Left renal pelvis (tissue), 4 donors: ENCODE results near the gene ALG14. TPM values are rescaled to one million over a fixed set of nuclear protein-coding genes. Genes with fewer than 3 reads are reported as not detected.
"Not testable (repeated sequence)": the region's sequence is repeated elsewhere in the genome, so short reads cannot be mapped to it uniquely, and the experiment has no call there.

Source experiments
- DNase-seq, 4 donors: peaks; one replicate each; pipeline ENCODE4 v3.0.0-alpha.2; 2013; ENCODE audit warnings: low read depth in 4 of 4, low spot score in 3 of 4
- polyA plus RNA-seq, 4 donors: library from polyadenylated mRNA; unstranded; fragments of 120-200 nt; gene quantifications; one replicate each; pipeline ENCODE4 v1.2.1, GENCODE V29; 2013; ENCODE audit not compliant: insufficient read length in 4 of 4

Gene ALG14
- polyA plus RNA-seq, 4 donors, result 11.0 to 18.1 (median 13.3) TPM

DNA sequence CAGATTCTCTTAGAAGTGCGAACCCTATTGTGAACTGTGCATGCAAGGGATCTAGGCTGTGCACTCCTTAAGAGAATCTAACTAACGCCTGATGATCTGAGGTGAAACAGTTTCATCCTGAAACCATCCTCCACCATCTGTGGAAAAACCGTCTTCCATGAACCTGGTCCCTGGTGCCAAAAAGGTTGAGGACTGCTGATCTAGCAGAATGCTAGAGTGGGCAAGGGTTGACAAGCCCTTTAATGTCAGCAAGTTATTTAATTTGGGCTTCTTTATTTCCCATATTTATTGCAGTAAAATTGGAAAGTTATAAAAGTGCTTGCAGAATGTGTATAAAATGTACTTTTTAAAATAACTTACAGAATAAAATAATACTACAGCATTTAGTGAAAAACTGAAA, 26.4 kb downstream of the ALG14 start:
- DNase-seq, result no peak

DNA sequence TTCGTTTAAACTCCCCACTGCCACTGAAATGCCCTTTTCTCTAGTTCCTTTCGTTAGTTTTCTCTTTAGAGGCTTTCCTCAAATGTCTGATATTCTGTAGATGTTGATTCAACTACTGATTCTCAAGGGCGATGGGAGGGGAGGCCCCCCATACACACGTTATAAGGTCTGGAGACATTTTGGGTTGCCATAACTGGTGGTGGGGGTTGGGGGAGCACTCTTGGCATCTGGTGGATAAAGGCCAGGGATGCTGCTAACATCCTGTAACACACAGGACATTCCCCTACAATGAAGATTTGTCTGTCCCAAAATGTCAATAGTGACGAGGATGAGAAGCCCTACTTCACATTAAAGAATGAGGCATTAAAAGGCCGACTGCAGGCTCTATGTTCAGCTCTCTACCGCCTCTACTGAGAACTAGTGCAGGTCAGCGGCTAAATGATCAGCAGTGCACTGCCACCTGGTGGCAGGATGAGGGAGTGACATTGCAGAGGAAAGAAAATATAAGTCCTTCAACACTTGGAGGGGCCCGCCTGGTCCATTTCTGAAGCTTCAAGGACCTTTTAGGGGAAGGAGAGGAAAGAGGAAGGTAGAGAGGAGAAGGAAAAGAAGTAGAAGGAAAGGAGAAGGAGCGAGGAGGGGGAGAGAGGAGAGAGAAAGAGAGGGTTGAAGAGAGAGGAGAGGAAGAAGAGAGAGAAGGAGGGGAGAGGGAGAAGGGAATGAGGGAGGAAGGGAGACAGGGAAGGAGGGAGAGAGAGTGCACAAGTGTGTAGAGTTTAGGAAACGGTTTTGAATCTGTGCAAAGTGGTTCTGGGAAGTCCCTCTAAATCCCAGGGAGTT, 29.4 kb downstream of the ALG14 start:
- peak; percentile 66 to 78 (median 70) for DNase-seq

DNA sequence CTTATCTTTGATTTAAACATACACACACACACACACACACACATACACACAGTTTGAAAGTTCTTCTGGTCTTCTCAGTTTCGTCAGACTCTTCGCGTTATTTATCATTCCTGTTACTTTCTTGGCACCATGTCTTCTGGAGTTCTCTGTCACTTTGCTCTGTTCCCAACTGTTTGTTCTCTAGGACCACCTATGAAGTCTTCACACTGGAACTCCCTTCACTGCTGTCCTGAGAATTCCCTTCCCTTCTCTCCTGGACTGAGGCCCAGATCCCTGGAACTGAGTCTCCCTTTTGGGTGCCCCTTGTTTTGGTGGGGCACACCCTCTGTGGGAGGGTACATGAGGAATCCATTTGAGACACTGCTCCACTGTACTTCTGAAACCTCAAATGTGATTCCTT, 30.5 kb downstream of the ALG14 start:
- DNase-seq, result no peak

DNA sequence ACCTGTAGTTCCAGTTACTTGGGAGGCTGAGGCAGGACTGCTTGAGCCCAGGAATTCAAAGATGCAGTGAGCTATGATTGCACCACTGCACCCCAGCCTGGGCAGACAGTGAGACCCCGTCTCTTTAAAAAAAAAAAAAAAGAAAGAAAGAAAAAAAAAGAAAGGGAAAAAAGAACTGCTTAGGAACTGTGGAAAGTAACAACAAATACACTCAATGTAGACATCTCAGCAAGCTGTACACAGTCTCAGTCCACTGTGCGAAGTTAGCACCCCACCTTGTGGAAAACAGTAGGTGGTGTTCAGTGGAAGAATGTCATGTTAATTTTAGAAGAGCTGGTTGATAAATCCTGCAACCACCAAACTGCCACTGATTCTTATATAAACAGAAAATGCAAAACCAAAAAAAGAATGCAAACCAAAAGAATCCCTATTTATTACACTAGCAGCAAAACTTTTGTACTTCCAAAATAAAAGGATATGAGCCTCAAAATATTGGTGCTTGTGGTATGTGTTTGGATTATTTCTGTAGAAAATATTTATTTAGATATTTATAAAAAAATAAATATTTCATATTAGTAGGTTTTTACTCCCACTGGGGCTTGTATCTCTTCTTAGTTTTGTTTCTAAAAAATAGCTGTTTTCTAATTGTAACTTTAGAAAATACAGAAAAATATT, 31.1 kb downstream of the ALG14 start:
- peak; percentile 51 to 73 (median 56) for DNase-seq

DNA sequence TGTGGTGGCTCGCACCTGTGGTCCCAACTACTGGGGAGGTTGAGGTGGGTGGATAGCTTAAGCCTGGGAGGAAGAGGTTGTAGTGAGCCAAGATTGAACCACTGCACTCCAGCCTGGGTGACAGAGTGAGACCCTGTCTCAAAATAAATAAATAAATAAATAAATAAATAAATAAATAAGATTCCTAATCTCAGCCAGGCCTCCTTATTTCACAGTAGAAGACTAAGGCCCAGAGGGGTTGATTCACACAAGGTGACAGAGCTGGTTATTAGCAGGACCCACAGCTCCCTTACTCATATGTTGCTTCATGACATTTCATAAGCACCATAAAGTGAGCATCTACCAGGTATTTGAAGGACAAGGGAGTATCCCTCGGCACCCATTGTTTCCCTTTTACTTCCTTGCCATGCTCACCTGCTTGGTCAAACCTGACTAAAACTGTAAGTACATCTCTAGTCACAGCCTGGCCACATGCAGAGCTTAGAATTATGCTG, 32.7 kb downstream of the ALG14 start:
- DNase-seq, result no peak

DNA sequence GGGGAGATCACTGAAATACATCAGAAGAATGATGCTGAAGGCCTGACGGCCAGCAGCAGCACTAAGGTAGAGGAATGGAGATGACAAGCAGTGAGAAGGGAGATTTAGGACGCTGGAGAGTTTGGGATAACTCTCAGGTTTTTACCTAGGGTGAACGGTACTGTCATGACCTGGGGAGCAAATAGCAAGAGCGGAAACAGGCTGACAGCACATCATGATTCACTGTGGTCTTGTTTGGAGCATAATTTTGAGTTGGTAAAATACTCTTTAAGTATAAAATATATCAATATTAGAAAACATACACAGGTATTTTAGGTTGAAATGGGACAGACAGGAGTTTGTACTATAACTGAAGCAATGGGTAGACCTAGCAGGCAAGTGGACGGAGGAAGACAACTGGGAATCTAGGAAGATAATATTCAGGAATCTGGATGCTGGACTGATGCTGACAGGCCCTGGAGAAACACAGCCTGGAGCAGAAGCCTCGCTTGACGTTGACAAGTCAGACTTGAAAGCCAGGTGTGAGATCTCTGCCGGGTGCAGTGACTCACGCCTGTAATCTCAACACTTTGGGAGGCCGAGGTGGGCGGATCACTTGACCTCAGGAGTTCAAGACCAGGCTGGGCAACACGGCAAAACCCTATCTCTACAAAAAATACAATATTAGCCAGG, 33.3 kb downstream of the ALG14 start:
- DNase-seq, result no peak

DNA sequence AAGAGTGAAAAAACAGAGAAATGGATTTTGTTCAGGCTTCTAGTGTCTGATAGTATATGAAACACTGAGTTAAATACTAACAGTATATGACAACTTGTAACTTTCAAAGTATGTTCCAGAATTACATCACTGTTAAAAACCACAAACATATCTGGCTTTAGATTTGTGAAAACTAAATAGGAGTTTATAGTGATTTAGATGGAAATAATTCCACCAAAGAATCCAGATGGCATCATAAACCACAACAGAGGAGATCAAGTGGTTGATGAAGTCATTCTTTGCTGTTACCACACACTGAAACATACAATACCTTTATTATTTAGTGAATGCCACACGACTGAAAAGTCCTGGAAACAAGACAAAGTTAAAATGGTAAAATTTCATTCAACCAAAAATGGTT, 37.2 kb downstream of the ALG14 start:
- no peak for DNase-seq

DNA sequence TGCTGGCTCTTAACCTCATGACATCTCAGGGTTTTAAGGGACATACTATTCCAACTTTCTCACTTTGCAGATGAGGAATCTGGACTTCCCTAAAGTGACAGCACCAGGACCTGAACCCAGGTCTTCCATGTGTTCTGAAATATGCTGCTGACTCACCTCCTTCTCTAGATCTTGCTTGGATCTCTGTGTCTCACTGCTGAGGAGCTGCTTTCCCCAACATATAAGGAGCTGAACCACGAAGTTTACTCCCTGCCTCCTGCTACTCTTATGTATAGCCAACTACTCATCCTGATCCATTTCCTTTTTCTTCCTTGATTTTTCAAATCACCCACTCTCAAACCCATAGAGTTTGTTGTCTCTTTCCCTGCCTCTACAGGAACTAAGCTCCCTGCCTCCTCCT, 38.2 kb downstream of the ALG14 start:
- DNase-seq, result no peak

DNA sequence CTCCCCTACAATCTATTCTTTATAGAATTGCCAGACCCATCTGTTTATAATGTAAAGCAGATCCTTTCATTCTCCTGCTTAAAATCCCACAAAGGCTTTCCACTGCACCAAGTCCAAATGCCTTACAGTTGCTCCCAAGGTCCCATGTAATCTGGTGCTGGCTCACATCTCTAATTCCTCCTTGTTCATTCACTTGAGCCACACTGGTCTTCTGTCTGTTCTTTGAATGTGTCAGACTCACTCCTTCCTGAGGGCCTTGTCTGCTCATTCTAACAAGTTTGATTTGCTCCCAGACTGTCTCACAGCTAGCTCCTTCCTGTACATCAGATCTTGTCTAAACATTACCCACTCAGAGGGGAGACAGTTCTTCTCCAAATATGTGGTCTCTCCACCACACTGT, 38.9 kb downstream of the ALG14 start:
- no peak for DNase-seq

DNA sequence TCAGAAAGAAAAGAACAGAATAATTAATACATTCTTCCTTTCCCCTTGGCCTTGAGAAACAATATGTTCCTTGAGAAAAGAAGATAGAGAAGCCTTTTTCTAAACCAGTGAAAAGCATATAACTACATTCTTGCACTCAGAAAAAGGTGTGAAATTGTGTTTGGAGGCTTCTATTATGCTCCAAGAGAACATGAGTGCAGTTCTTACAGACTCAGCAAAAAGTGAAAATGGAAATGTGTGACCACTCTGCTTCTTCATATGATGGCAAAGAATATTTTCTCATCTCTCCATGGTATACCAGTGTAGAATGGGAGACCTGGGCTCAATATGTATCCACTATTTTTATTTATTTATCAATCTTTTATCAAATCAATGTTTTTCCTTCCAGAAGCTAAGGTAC, 43.2 kb downstream of the ALG14 start:
- DNase-seq, result no peak

DNA sequence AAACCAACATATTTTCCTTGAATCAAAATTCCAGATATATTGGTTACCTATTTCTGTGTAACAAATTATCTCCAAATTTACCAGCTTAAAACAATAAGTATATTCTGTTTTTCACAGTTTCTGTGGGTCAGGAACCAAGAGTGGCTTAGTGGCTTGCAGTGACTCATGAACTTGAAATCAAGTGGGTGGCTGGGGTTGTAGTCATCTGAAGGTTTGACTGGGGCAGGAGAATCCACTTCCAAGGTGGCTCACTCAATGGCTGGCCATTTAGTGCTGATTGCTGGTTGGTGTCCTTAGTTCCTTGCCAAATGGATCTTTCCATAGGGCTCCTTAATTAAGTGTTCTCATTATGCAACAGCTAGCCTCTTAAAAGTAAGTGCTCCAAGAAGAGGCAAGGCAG, 43.8 kb downstream of the ALG14 start:
- no peak for DNase-seq

DNA sequence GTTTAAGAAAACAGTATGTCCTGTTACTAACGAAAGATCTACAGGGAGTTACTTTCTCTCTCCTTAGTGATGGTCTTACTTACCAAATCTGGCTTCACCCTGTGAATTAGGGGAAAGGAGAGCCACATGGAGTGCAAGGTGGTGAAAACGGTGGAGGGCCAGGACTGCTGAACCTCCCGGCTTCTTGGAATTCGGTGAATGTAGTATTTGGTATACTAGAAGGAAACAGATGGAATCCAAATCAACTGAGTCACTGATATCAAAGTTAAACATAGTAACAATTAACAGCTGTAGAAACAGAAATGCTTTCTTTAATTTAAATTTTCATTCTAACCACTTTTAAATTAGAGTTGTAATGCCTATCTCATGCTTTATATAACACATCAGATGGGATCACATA, 45.7 kb downstream of the ALG14 start:
- no peak for DNase-seq

DNA sequence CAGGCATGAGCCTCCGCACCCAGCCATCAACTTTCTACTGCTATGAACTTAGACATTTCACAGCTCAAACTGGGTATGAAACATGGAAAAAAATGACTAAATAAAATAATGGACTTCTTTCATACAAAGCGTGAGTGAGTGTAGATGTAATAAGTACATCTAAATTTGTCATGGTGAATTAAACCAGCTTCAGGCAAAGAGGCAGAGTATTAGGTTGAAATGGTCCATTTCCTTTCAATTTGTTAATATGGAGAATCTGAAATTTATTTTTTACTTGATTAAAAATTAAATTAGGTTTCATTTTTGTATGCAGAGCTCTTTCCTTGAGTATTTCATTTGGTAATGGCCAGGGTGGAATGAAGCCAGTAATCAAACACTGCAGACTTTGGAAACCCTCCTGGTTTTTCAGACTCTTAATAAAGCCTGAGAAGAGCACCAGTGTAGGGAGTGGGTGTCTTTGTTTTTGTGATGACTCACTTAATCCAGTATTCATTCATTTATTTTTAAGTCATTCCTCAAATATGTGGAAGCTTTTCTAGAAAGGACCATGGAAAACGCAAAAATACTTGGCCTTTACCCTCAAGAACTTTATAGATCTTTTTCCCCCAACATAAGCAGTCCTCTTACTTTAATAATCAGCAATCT, 49.2 kb downstream of the ALG14 start:
- no peak for DNase-seq

DNA sequence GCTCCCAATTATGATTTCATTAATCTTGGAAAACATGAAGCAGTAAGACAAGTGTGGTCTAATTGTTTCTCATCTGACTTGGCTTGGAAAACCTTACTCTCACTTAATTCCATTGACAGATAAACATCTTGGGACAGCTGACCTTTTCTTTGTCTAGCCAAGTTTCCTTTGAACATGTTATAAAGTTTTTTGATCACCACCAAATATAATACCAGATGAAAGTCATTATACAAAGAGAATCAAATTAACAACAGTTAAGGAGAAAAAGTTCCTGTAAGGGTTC, 50.2 kb downstream of the ALG14 start:
- no peak for DNase-seq

DNA sequence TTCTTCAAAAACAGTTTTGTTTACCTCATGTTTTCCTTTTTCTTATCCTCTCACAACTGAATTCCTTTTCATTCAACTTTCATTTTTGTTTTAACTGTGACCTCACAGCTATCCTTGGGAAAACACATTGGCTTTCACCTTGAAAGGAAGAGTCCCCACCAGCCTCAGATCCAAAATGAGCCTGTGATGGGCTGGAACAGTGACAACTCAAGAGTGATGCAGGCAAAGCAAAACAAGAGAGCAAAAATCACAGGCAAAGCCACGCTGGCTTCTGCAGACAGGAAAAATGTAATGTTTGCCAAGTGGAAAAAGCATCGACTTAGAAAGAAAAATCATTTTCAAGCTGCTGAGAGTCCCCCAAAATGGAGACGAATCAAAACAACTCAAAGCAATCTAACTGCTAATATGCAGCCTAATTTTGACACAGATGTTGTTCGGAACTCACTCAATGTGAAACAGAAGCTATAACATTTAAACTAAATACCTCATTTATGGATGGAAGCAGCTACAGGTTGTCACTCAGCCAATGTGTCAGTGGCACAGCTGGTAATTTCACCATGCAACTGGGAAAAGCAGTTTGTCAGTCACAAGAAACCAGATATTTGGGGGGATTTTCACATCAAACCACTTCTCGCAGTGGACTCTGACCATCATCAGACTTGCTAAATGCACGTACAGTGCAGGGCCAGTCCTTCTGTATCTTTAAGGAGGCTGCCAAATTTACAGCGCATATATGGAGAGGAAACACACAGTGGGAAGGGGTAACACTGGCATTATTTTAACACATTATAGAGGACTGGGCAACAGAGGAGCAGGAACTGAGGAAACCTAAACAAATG, 50.7 kb downstream of the ALG14 start:
- no peak for DNase-seq

DNA sequence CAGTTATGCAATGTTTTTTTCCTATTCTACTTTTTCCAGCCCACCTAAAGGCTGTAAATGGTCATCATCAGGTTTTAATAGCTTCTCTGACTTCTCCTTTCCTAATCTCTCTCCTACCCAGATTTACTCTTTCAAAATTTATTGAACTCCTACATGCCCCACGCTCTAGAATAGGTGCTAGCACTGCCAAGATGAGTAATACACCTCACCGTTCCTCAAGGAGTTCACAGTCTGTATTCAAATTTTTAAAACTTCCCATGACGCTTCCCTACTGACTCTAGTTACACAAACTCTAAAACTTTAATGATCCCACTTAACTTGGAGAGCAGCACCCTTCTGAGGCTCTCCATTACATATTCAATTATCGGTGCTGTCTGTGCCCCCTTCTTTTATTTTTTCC, 51.6 kb downstream of the ALG14 start:
- DNase-seq, result no peak

DNA sequence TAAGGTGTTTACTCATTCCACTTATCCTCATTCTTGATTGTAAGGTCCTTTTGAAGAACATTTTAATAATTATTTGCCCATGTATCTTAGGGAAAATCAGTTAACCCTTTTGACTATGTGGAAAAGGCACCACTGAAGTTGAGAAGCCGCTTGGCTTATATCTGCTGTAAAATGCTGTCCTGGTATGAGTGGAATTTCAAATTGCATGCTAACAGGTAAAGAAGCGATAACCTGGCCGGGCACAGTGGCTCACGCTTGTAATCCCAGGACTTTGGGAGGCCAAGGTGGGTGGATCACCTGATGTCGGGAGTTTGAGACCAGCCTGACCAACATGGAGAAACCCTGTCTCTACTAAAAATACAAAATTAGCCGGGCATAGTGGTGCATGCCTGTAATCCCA, 53.3 kb downstream of the ALG14 start:
- not testable (repeated sequence) for DNase-seq

DNA sequence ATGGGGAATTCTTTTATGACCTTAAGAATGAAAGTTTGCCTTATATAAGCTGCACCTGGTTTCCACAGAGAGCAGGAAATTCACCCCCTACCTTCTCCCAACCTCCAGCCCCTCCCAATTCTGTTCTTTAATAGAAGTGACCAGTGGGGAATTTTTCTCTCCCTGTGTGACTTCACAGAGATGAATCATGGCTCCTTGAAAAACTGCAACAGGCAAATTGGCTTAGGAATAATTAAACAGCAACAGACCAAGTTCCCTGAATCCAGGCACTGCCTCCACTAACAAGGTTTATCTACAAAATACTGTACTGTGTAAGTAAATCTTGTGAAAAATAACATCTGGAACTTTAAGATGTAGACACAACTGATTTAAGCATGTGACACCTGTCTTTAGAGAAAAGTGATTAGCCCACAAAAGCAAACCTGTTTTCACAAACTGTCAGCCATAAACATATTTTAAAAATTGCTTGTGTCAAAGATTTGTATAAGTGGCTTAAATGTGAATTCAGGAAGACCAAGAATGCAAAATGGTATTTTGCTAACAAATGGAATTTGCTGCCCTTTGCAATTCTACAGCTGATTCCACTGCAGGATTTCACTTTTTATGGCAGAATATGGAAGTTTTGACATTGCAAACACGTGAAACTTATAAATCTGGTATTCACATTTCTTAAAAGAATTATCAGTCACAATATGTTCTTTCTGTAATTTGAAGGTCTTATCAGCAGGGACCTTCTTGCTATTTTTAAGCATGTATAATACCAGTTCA, 54.0 kb downstream of the ALG14 start:
- no peak for DNase-seq

DNA sequence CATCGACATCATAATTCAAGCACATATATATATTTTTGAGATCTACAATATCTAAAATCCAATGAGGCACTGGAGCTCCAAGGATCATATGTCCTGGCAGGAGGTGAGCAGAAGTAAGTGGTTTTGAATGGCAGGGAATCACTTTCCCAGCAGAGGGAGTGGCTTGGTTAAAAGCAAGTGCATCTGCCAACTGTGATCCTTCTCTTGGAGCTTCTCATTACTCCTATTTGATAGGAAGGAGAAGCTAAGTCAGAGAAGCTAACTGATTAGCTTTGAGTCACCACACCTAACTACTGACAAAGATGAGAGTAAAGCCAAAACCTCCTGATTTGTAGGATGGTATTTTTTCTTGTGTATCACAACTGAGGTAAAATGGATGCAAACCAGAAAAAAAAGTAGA, 55.0 kb downstream of the ALG14 start:
- no peak for DNase-seq

DNA sequence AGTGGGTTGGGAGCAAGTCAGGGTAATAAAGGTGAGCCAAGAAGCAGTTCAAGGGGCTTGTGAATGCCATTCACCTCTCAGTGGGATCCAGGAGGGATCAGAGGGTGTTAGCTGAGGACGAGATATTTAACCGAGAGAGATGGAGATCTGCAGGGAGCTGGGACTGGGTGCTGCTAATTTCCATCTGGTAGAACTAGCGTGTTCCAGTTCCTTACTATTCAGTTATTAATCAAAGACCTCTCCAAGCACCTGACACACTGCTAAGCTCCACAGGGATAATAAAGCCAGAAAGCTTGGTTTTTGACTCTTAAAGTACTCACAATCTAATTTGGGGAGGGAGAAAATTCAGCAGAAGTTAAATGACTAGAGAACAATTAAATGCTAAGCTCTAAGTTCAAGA, 57.7 kb downstream of the ALG14 start:
- no peak for DNase-seq
